ENCODE data around the gene INSYN1. TPM values are rescaled to one million over a fixed set of nuclear protein-coding genes. Genes with fewer than 3 reads are reported as not detected.

Gene INSYN1
- total RNA-seq, 2 experiments from 2014 or later = not detected

- no peaks in the 10 kb centered on the region for H3K9me3 ChIP-seq (ENCODE audit: low read length)
- no peak overlapping the region for H3K4me2 ChIP-seq (ENCODE audit: low read length)
- no peaks in the 10 kb centered on the region for H3K36me3 ChIP-seq (ENCODE audit: insufficient read depth, low read length)
- no peak overlapping the region for H3K27ac ChIP-seq (ENCODE audit: low read depth, low read length, poor library complexity, severe bottlenecking)
- no peaks in the 10 kb centered on the region for H3K79me2 ChIP-seq (ENCODE audit: insufficient read depth, low read depth, low read length)
- intact Hi-C loops (cut with micrococcal nuclease; ENCODE audit: unreplicated experiment) = no loop called here
- CTCF ChIA-PET (ENCODE audit: unreplicated experiment) = no interaction called here
- no peaks in the 10 kb centered on the region for H4K20me1 ChIP-seq (ENCODE audit: insufficient read depth, low read length)
- TF ChIP-seq EZH2phosphoT487 (IDR thresholded peaks at IDR 0.05; ENCODE audit: borderline replicate concordance, low read depth, low read length) (no peak), CTCF (conservative IDR thresholded peaks at IDR 0.05; ENCODE audit: low read length) (no peak)
- no peak overlapping the region for H3K4me3 ChIP-seq (ENCODE audit: low read depth, low read length, poor library complexity, severe bottlenecking)
- BruUV-seq (replicated peaks) = no TSS peak
- no peak for DNase-seq (ENCODE audit: low spot score)
- H3K4me1 ChIP-seq (ENCODE audit: insufficient read depth, low read length, poor library complexity, severe bottlenecking) = no peaks in the 10 kb centered on the region
- H3K9me2 ChIP-seq (ENCODE audit: insufficient read depth, low read length) = no peaks in the 10 kb centered on the region
- no peak overlapping the region for H2AFZ ChIP-seq (ENCODE audit: low read length)
- POLR2A ChIA-PET = no interaction called here
These were observed 5.1 kb downstream of the INSYN1 start for GRCh38 chr15:73747847-73748590.

- no peak for DNase-seq (ENCODE audit: low spot score)
- Histone ChIP-seq H3K36me3 (ENCODE audit: insufficient read depth, low read length) (no peaks in the 10 kb centered on the region), H4K20me1 (ENCODE audit: insufficient read depth, low read length) (no peaks in the 10 kb centered on the region), H3K79me2 (ENCODE audit: insufficient read depth, low read depth, low read length) (no peaks in the 10 kb centered on the region), H3K4me1 (ENCODE audit: insufficient read depth, low read length, poor library complexity, severe bottlenecking) (no peaks in the 10 kb centered on the region), H3K4me3 (ENCODE audit: low read depth, low read length, poor library complexity, severe bottlenecking) (no peak overlapping the region), H3K27ac (ENCODE audit: low read depth, low read length, poor library complexity, severe bottlenecking) (no peak overlapping the region), H2AFZ (ENCODE audit: low read length) (no peak overlapping the region), H3K9me3 (ENCODE audit: low read length) (no peaks in the 10 kb centered on the region), H3K4me2 (ENCODE audit: low read length) (no peak overlapping the region), H3K9me2 (ENCODE audit: insufficient read depth, low read length) (no peaks in the 10 kb centered on the region)
- BruUV-seq (replicated peaks) = no TSS peak
- intact Hi-C loops (cut with micrococcal nuclease; ENCODE audit: unreplicated experiment) = no loop called here
- TF ChIP-seq EZH2phosphoT487 (IDR thresholded peaks at IDR 0.05; ENCODE audit: borderline replicate concordance, low read depth, low read length) (no peak), CTCF (conservative IDR thresholded peaks at IDR 0.05; ENCODE audit: low read length) (no peak)
- POLR2A ChIA-PET = no interaction called here
- CTCF ChIA-PET (ENCODE audit: unreplicated experiment) = no interaction called here
These were observed 6.3 kb downstream of the INSYN1 start for GRCh38 chr15:73746883-73747282.

- no peak overlapping the region for H3K4me2 ChIP-seq (ENCODE audit: low read length)
- H3K4me1 ChIP-seq (ENCODE audit: insufficient read depth, low read length, poor library complexity, severe bottlenecking) = no peaks in the 10 kb centered on the region
- CTCF ChIA-PET (ENCODE audit: unreplicated experiment) = no interaction called here
- no peak overlapping the region for H2AFZ ChIP-seq (ENCODE audit: low read length)
- H3K36me3 ChIP-seq (ENCODE audit: insufficient read depth, low read length) = no peaks in the 10 kb centered on the region
- no peaks in the 10 kb centered on the region for H4K20me1 ChIP-seq (ENCODE audit: insufficient read depth, low read length)
- no peaks in the 10 kb centered on the region for H3K9me2 ChIP-seq (ENCODE audit: insufficient read depth, low read length)
- DNase-seq (ENCODE audit: low spot score) = no peak
- no peak overlapping the region for H3K4me3 ChIP-seq (ENCODE audit: low read depth, low read length, poor library complexity, severe bottlenecking)
- H3K9me3 ChIP-seq (ENCODE audit: low read length) = no peaks in the 10 kb centered on the region
- H3K79me2 ChIP-seq (ENCODE audit: insufficient read depth, low read depth, low read length) = no peaks in the 10 kb centered on the region
- TF ChIP-seq CTCF (conservative IDR thresholded peaks at IDR 0.05; ENCODE audit: low read length) (no peak), EZH2phosphoT487 (IDR thresholded peaks at IDR 0.05; ENCODE audit: borderline replicate concordance, low read depth, low read length) (no peak)
- POLR2A ChIA-PET = interaction anchor here (0.6 kb wide), 1 partner anchor 127 kb away, joined by 3 read pairs; no protein-coding TSS in a partner anchor
- no TSS peak for BruUV-seq (replicated peaks)
- intact Hi-C loops (cut with micrococcal nuclease; ENCODE audit: unreplicated experiment) = no loop called here
- no peak overlapping the region for H3K27ac ChIP-seq (ENCODE audit: low read depth, low read length, poor library complexity, severe bottlenecking)
These were observed 6.9 kb downstream of the INSYN1 start for GRCh38 chr15:73746261-73746660.
